ENCODE measurements around the gene FGF8.

FGF8 gene

GRCh38 chr10:101818119-101818871 is 42.4 kb upstream of the FGF8 start, which contains the start of gene OGA:
TSS of gene OGA (minus strand) at chr10:101818444. CDS start at chr10:101818022, 422 bp downstream.
- Histone ChIP-seq H3F3A (ENCODE audit: control insufficient read depth, insufficient read depth) (peaks cover 2% of the 10 kb centered on the region; the same call in 1 of the 2 replicates), H3K4me3 (ENCODE audit: low read length) (peak within 1 kb of the TSS; percentile 94), H3K4me1 (ENCODE audit: control insufficient read depth, low read length) (peaks cover 35% of the 10 kb centered on the region), H3K27me3 (ENCODE audit: control insufficient read depth, low read length) (no peaks in the 10 kb centered on the region), H4K20me1 (ENCODE audit: control insufficient read depth, insufficient read depth, low read depth, low read length) (peaks cover 22% of the 10 kb centered on the region), H3K79me2 (ENCODE audit: control insufficient read depth, low read length) (peaks cover 64% of the 10 kb centered on the region), H3K36me3 (ENCODE audit: control insufficient read depth, low read length) (peaks cover 20% of the 10 kb centered on the region), H3K9me3 (ENCODE audit: control insufficient read depth, insufficient read depth, low read length) (no peaks in the 10 kb centered on the region), H3K27ac (ENCODE audit: low read depth, low read length) (peak within 1 kb of the TSS; percentile 68), H3K4me2 (ENCODE audit: low read length) (peak within 1 kb of the TSS; percentile 95), H3K9me2 (replicated peaks; ENCODE audit: control insufficient read depth, low read length) (no peaks in the 10 kb centered on the region)
- TF ChIP-seq CTCF (IDR thresholded peaks at IDR 0.05; ENCODE audit: low read depth, low read length, poor library complexity, severe bottlenecking) (no peak), EZH2phosphoT487 (IDR thresholded peaks at IDR 0.05; ENCODE audit: borderline replicate concordance, low read length) (no peak)

- TF ChIP-seq EZH2phosphoT487 (IDR thresholded peaks at IDR 0.05; ENCODE audit: borderline replicate concordance, low read length) (no peak), CTCF (IDR thresholded peaks at IDR 0.05; ENCODE audit: low read depth, low read length, poor library complexity, severe bottlenecking) (no peak)
- Histone ChIP-seq H4K20me1 (ENCODE audit: control insufficient read depth, insufficient read depth, low read depth, low read length) (peaks cover 25% of the 10 kb centered on the region), H3K36me3 (ENCODE audit: control insufficient read depth, low read length) (peaks cover 27% of the 10 kb centered on the region), H3K4me1 (ENCODE audit: control insufficient read depth, low read length) (peaks cover 37% of the 10 kb centered on the region), H3K79me2 (ENCODE audit: control insufficient read depth, low read length) (peaks cover 72% of the 10 kb centered on the region), H3K27ac (ENCODE audit: low read depth, low read length) (peak overlapping the region; percentile 68), H3F3A (ENCODE audit: control insufficient read depth, insufficient read depth) (peaks cover 2% of the 10 kb centered on the region), H3K27me3 (ENCODE audit: control insufficient read depth, low read length) (no peaks in the 10 kb centered on the region), H3K9me3 (ENCODE audit: control insufficient read depth, insufficient read depth, low read length) (no peaks in the 10 kb centered on the region), H3K9me2 (replicated peaks; ENCODE audit: control insufficient read depth, low read length) (no peaks in the 10 kb centered on the region), H3K4me3 (ENCODE audit: low read length) (peak overlapping the region; percentile 94), H3K4me2 (ENCODE audit: low read length) (peak overlapping the region; percentile 84)
Measured at GRCh38 chr10:101817337-101818118, 41.6 kb upstream of the FGF8 start.

- Histone ChIP-seq H3F3A (ENCODE audit: control insufficient read depth, insufficient read depth) (peaks cover 2% of the 10 kb centered on the region), H3K79me2 (ENCODE audit: control insufficient read depth, low read length) (peaks cover 78% of the 10 kb centered on the region), H4K20me1 (ENCODE audit: control insufficient read depth, insufficient read depth, low read depth, low read length) (peaks cover 28% of the 10 kb centered on the region), H3K27me3 (ENCODE audit: control insufficient read depth, low read length) (no peaks in the 10 kb centered on the region), H3K9me2 (replicated peaks; ENCODE audit: control insufficient read depth, low read length) (no peaks in the 10 kb centered on the region), H3K27ac (ENCODE audit: low read depth, low read length) (peak overlapping the region; percentile 68), H3K36me3 (ENCODE audit: control insufficient read depth, low read length) (peaks cover 33% of the 10 kb centered on the region), H3K4me1 (ENCODE audit: control insufficient read depth, low read length) (peaks cover 37% of the 10 kb centered on the region), H3K4me2 (ENCODE audit: low read length) (peak overlapping the region; percentile 84), H3K9me3 (ENCODE audit: control insufficient read depth, insufficient read depth, low read length) (no peaks in the 10 kb centered on the region), H3K4me3 (ENCODE audit: low read length) (peak overlapping the region; percentile 94)
- no peak for TF ChIP-seq EZH2phosphoT487 (IDR thresholded peaks at IDR 0.05; ENCODE audit: borderline replicate concordance, low read length)
- no peak for TF ChIP-seq CTCF (IDR thresholded peaks at IDR 0.05; ENCODE audit: low read depth, low read length, poor library complexity, severe bottlenecking)
Measured at GRCh38 chr10:101816913-101817336, 41.0 kb upstream of the FGF8 start.
